ENCODE measurements around the gene RAI1. TPM values are rescaled to one million over a fixed set of nuclear protein-coding genes. Genes with fewer than 3 reads are reported as not detected.

The RAI1 gene
- total and polyA plus RNA-seq, 2 of the 13 experiments (the other 11 are each of a cell fraction or from before 2014, with no cell fraction given) = 3.4 to 5.2 TPM

DNA sequence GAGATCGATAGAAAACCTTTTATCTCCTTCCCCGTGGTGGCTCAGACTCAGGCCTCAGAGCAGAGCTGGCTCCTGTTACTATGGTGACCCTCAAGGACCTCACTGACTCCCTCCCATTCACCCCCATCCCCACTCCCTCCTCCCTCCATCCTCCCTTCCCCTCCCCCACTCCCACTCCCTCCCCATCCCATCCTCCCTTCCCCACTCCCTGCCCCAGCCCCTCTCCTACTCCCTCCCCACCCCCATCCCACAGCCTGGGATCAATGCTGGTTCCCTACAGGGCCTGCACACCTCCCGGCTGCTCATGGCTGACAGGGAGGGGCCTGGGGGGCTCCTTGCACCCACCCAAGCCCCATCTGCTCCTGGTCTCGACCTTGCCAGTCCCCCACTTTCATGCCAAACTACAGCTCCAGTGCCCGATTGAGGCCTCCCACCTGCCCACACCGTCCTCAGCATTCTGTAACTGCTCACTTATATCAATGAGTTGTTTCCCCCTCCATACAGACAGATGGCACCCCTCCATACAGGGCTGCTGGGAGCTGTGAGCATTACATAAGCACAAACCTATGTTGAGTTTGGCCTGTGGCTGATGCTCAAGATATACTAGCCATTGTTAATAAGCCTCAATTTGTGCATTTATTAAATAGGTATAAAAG, 11.6 kb upstream of the RAI1 start (continued):
- TF ChIP-seq, protein P1, sequence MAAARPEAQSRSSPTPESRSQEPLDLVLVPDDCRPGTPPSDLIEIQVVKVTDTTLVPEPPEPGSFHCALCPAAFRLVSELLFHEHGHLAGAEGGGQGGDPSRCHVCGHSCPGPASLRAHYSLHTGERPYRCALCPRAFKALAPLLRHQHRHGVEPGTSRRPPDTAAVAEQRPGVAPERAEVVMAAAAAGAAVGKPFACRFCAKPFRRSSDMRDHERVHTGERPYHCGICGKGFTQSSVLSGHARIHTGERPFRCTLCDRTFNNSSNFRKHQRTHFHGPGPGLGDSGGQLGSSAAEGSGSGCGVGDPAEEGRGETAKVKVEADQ (CRISPR knock-in tag; IDR thresholded peaks at IDR 0.05; ENCODE audit: borderline replicate concordance) = no peak
- TF ChIP-seq, protein P2, sequence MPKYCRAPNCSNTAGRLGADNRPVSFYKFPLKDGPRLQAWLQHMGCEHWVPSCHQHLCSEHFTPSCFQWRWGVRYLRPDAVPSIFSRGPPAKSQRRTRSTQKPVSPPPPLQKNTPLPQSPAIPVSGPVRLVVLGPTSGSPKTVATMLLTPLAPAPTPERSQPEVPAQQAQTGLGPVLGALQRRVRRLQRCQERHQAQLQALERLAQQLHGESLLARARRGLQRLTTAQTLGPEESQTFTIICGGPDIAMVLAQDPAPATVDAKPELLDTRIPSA (CRISPR knock-in tag; IDR thresholded peaks at IDR 0.05; ENCODE audit: borderline replicate concordance) = no peak
- TF ChIP-seq, protein P3, sequence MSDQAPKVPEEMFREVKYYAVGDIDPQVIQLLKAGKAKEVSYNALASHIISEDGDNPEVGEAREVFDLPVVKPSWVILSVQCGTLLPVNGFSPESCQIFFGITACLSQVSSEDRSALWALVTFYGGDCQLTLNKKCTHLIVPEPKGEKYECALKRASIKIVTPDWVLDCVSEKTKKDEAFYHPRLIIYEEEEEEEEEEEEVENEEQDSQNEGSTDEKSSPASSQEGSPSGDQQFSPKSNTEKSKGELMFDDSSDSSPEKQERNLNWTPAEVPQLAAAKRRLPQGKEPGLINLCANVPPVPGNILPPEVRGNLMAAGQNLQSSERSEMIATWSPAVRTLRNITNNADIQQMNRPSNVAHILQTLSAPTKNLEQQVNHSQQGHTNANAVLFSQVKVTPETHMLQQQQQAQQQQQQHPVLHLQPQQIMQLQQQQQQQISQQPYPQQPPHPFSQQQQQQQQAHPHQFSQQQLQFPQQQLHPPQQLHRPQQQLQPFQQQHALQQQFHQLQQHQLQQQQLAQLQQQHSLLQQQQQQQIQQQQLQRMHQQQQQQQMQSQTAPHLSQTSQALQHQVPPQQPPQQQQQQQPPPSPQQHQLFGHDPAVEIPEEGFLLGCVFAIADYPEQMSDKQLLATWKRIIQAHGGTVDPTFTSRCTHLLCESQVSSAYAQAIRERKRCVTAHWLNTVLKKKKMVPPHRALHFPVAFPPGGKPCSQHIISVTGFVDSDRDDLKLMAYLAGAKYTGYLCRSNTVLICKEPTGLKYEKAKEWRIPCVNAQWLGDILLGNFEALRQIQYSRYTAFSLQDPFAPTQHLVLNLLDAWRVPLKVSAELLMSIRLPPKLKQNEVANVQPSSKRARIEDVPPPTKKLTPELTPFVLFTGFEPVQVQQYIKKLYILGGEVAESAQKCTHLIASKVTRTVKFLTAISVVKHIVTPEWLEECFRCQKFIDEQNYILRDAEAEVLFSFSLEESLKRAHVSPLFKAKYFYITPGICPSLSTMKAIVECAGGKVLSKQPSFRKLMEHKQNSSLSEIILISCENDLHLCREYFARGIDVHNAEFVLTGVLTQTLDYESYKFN (CRISPR knock-in tag; conservative IDR thresholded peaks at IDR 0.05) = peak; percentile 41; the same call in 1 of the 2 replicates
- 0 out of 2 replicates have a peak, but pooled peaks have one; percentile 1 for TF ChIP-seq MAZ (IDR thresholded peaks at IDR 0.05; ENCODE audit: borderline replicate concordance, low read depth, low read length)
- 0 out of 2 replicates have a peak, but pooled peaks have one; percentile 45 for TF ChIP-seq MAZ (CRISPR knock-in tag; IDR thresholded peaks at IDR 0.05; ENCODE audit: low read depth)
- TF ChIP-seq ZNF263 (CRISPR knock-in tag; IDR thresholded peaks at IDR 0.05) = peak; percentile 89
- no peak for TF ChIP-seq ZNF792 (CRISPR knock-in tag; IDR thresholded peaks at IDR 0.05)
- TF ChIP-seq, protein P4, sequence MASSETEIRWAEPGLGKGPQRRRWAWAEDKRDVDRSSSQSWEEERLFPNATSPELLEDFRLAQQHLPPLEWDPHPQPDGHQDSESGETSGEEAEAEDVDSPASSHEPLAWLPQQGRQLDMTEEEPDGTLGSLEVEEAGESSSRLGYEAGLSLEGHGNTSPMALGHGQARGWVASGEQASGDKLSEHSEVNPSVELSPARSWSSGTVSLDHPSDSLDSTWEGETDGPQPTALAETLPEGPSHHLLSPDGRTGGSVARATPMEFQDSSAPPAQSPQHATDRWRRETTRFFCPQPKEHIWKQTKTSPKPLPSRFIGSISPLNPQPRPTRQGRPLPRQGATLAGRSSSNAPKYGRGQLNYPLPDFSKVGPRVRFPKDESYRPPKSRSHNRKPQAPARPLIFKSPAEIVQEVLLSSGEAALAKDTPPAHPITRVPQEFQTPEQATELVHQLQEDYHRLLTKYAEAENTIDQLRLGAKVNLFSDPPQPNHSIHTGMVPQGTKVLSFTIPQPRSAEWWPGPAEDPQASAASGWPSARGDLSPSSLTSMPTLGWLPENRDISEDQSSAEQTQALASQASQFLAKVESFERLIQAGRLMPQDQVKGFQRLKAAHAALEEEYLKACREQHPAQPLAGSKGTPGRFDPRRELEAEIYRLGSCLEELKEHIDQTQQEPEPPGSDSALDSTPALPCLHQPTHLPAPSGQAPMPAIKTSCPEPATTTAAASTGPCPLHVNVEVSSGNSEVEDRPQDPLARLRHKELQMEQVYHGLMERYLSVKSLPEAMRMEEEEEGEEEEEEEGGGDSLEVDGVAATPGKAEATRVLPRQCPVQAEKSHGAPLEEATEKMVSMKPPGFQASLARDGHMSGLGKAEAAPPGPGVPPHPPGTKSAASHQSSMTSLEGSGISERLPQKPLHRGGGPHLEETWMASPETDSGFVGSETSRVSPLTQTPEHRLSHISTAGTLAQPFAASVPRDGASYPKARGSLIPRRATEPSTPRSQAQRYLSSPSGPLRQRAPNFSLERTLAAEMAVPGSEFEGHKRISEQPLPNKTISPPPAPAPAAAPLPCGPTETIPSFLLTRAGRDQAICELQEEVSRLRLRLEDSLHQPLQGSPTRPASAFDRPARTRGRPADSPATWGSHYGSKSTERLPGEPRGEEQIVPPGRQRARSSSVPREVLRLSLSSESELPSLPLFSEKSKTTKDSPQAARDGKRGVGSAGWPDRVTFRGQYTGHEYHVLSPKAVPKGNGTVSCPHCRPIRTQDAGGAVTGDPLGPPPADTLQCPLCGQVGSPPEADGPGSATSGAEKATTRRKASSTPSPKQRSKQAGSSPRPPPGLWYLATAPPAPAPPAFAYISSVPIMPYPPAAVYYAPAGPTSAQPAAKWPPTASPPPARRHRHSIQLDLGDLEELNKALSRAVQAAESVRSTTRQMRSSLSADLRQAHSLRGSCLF (CRISPR knock-in tag; IDR thresholded peaks at IDR 0.05; ENCODE audit: borderline replicate concordance) = no peak
- TF ChIP-seq KAT2B (IDR thresholded peaks at IDR 0.05; ENCODE audit: borderline replicate concordance, low read depth, low read length) = no peak
- peak; percentile 75 for TF ChIP-seq ONECUT2 (CRISPR knock-in tag; IDR thresholded peaks at IDR 0.05)
- no peak for TF ChIP-seq ZNF432 (CRISPR knock-in tag; IDR thresholded peaks at IDR 0.05; ENCODE audit: borderline replicate concordance)

All from HepG2 (cell line).